Left ventricle myocardium inferior (tissue), 1 donor: ENCODE data around the gene RESF1. TPM values are rescaled to one million over a fixed set of nuclear protein-coding genes. Genes with fewer than 3 reads are reported as not detected.
"Not testable (repeated sequence)": the region's sequence is repeated elsewhere in the genome, so short reads cannot be mapped to it uniquely, and the experiment has no call there.

Source experiments
- DNase-seq: peaks from one replicate; pipeline ENCODE4 v3.0.0-alpha.2; 2020
- H3K27ac ChIP-seq: fragments of 200-600 bp; replicated peaks from 2 replicates; pipeline ENCODE4 v1.8.0; 2021
- H3K27me3 ChIP-seq: fragments of 200-600 bp; 2 replicates; pipeline ENCODE4 v1.8.0; 2021; ENCODE audit warnings: low read depth
- H3K36me3 ChIP-seq: fragments of 200-600 bp; 2 replicates; pipeline ENCODE4 v1.8.0; 2021
- H3K4me1 ChIP-seq: fragments of 200-600 bp; 2 replicates; pipeline ENCODE4 v1.8.0; 2021
- H3K4me3 ChIP-seq: fragments of 200-600 bp; 2 replicates; pipeline ENCODE4 v1.8.0; 2021; ENCODE audit warnings: mild to moderate bottlenecking, moderate library complexity
- H3K9me3 ChIP-seq: fragments of 200-600 bp; replicated peaks from 2 replicates; pipeline ENCODE4 v1.8.0; 2021
- intact Hi-C: fragments of 100-400 bp; cut with micrococcal nuclease; formaldehyde crosslinking; loops from one replicate; pipeline ENCODE4 v1.11.0; 2022
- total RNA-seq: library from RNA; stranded (reverse); fragmentation: NEBNext Ultra II Directional; extraction: Animal tissue kit (Norgen Biotek cat#: 25700); gene quantifications from one replicate; pipeline ENCODE4 v1.2.1, GENCODE V29; 2021
- TF ChIP-seq, protein P1 (sequence below): fragments of 200-600 bp; IDR thresholded peaks from 2 replicates; pipeline ENCODE4 v1.8.0; 2021; ENCODE audit warnings: antibody characterized with exemption, mild to moderate bottlenecking, borderline replicate concordance
- donor health status: DM: no; HTN: yes; CAD: no; lungs with severe emphysema.

The RESF1 gene
- total RNA-seq, 1 donor from 2014 or later, result 19.4 TPM

GRCh38 chr12:31944299-31944698 lies 14.9 kb upstream of the RESF1 start:
- intact Hi-C loops, result no loop called here

DNA sequence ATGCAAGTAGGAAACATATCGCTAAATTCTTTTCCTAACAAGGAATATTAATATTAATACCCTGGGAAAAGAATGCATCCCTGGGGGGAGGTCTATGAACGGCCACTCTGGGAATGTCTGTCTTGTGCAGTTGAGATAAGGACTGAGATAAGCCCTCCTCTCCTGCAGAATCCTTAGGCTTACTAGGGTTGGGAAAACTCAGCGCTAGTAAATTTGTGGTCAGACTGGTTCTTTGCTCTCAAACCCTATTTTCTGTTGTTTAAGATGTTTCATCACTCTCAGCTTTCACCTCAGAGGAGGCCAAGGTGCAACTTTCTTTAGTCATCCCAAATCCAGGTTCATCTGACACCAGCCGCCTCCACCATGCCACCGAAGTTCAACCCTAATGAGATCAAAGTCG lies 11.2 kb upstream of the RESF1 start:
- TF ChIP-seq, protein P1, sequence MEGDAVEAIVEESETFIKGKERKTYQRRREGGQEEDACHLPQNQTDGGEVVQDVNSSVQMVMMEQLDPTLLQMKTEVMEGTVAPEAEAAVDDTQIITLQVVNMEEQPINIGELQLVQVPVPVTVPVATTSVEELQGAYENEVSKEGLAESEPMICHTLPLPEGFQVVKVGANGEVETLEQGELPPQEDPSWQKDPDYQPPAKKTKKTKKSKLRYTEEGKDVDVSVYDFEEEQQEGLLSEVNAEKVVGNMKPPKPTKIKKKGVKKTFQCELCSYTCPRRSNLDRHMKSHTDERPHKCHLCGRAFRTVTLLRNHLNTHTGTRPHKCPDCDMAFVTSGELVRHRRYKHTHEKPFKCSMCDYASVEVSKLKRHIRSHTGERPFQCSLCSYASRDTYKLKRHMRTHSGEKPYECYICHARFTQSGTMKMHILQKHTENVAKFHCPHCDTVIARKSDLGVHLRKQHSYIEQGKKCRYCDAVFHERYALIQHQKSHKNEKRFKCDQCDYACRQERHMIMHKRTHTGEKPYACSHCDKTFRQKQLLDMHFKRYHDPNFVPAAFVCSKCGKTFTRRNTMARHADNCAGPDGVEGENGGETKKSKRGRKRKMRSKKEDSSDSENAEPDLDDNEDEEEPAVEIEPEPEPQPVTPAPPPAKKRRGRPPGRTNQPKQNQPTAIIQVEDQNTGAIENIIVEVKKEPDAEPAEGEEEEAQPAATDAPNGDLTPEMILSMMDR, result no peak
- no peaks in the 10 kb centered on the region for H3K4me1 ChIP-seq
- H3K27ac ChIP-seq, result no peak overlapping the region
- H3K4me3 ChIP-seq, result no peak overlapping the region
- DNase-seq, result no peak
- intact Hi-C loops, result no loop called here
- H3K9me3 ChIP-seq, result peaks cover 19% of the 10 kb centered on the region
- H3K27me3 ChIP-seq, result no peaks in the 10 kb centered on the region
- peaks cover 20% of the 10 kb centered on the region for H3K36me3 ChIP-seq

More at GRCh38 chr12:31944299-31944698, 14.9 kb upstream of the RESF1 start:
- Histone ChIP-seq H3K27ac (no peak overlapping the region), H3K4me1 (no peaks in the 10 kb centered on the region), H3K4me3 (no peak overlapping the region), H3K27me3 (no peaks in the 10 kb centered on the region), H3K9me3 (peaks cover 30% of the 10 kb centered on the region), H3K36me3 (peaks cover 24% of the 10 kb centered on the region)
- no peak for DNase-seq
- TF ChIP-seq, protein P1, result no peak

- Histone ChIP-seq H3K9me3 (peaks cover 19% of the 10 kb centered on the region), H3K36me3 (peaks cover 15% of the 10 kb centered on the region)
- intact Hi-C loops, H3K27ac ChIP-seq, H3K4me3 ChIP-seq, H3K4me1 ChIP-seq, H3K27me3 ChIP-seq, DNase-seq: not testable (repeated sequence)
These were observed 10.4 kb upstream of the RESF1 start for GRCh38 chr12:31948697-31949359.

DNA sequence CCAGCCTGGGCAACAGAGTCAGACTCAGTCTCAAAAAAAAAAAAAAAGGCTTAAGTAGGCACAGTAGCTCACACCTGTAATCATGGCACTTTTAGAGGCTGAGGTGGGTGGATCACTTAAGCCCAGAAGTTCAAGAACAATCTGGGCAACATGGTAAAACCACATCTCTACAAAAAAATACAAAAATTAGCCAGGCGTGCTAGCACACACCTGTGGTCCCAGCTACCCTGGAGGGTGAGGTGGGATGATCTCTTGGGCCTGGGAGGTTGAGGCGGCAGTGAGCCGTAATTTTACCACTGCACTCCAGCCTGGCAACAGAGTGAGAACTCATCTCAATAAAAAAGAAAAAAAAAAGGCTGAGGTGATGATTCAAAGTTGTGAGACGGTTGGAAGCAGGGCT lies 9.1 kb upstream of the RESF1 start:
- Histone ChIP-seq H3K4me1 (no peaks in the 10 kb centered on the region), H3K27ac (no peak overlapping the region), H3K4me3 (no peak overlapping the region), H3K27me3 (no peaks in the 10 kb centered on the region), H3K9me3 (peaks cover 14% of the 10 kb centered on the region), H3K36me3 (peaks cover 11% of the 10 kb centered on the region)
- TF ChIP-seq, protein P1, result no peak
- no peak for DNase-seq
- intact Hi-C loops, result no loop called here

DNA sequence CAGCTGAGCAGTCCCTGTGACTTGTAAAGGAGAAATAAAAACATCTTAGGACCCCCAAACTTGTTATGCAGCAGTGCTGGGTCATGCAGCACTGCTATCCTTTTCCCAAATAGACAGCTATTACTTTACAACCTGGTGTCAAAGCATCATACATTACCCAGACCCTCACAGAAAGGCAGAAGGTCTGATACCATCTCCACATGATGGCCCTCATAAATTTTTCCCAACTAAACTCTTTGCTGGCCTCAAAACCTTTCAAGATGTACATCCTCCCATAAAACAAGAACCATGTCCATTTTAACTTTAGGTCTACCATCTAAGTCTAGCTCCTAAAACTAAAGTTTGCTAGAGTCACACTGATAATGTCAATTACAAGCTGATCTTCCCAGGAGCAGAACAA lies 8.7 kb upstream of the RESF1 start:
- Histone ChIP-seq H3K36me3 (peaks cover 11% of the 10 kb centered on the region), H3K9me3 (peaks cover 14% of the 10 kb centered on the region), H3K4me3 (no peak overlapping the region), H3K27me3 (no peaks in the 10 kb centered on the region), H3K27ac (no peak overlapping the region), H3K4me1 (no peaks in the 10 kb centered on the region)
- intact Hi-C loops, result no loop called here
- DNase-seq, result no peak
- TF ChIP-seq, protein P1, result no peak

DNA sequence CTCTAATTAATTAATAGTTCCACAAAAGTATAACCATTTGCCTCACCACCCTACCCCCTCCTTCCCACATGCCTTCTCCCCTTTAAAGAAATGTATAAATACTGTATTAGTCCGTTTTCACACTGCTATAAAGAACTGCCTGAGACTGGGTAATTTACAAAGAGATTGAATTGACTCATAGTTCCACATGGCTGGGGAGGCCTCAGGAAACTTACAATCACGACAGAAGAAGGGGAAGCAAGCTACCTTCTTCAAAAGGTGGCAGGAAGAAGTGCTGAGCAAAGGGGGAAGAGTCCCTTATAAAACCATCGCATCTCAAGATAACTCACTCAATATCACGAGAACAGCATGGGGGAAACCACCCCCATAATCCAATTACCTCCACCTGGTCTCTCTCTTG lies 8.2 kb upstream of the RESF1 start:
- DNase-seq, result no peak
- H3K4me3 ChIP-seq, result no peak overlapping the region
- peaks cover 11% of the 10 kb centered on the region for H3K36me3 ChIP-seq
- TF ChIP-seq, protein P1, result no peak
- no peaks in the 10 kb centered on the region for H3K4me1 ChIP-seq
- peaks cover 14% of the 10 kb centered on the region for H3K9me3 ChIP-seq
- H3K27ac ChIP-seq, result no peak overlapping the region
- intact Hi-C loops, result no loop called here
- no peaks in the 10 kb centered on the region for H3K27me3 ChIP-seq
